GM12878 (cell line): ENCODE data around the gene MDM1. TPM values are rescaled to one million over a fixed set of nuclear protein-coding genes. Genes with fewer than 3 reads are reported as not detected.

ENCODE experiments used
- ATAC-seq: fragments of 200-7000 bp; cut with Tn5 transposase; 3 replicates; pipeline ENCODE4 v1.9.1; 2020; ENCODE audit warnings: mild to moderate bottlenecking, moderate library complexity
- BruUV-seq: library from RNA; stranded (reverse); fragments of 400-500 nt; replicated peaks from 2 replicates; lab custom pipeline; 2021; lab: Mats Ljungman, UMichigan
- CTCF ChIA-PET: fragments of 300-600 bp; sonication (Branson Sonifier 250); formaldehyde crosslinking; extraction: SDS; loops from one replicate; lab custom pipeline; 2021; ENCODE audit warnings: inconsistent platforms; lab: Yijun Ruan, JAX
- POLR2A ChIA-PET: fragments of 350-600 bp; formaldehyde crosslinking; extraction: SDS; loops from one replicate; lab custom pipeline; 2021; ENCODE audit warnings: inconsistent platforms; lab: Charles Lee
- RAD21 ChIA-PET: fragments of 300-600 bp; sonication (Branson Sonifier 250); formaldehyde crosslinking; loops from one replicate; lab custom pipeline; 2023; ENCODE audit warnings: antibody characterized with exemption; ENCODE audit not compliant: unreplicated experiment; lab: Charles Lee
- SMC1A ChIA-PET: fragments of 300-600 bp; sonication (Branson Sonifier 250); formaldehyde crosslinking; loops from one replicate; lab custom pipeline; 2023; ENCODE audit not compliant: unreplicated experiment, uncharacterized antibody; lab: Charles Lee
- DNase-seq: peaks from one replicate; pipeline ENCODE4 v3.0.0-alpha.2; 2011; ENCODE audit warnings: low read depth, low spot score
- FAIRE-seq: peaks from 3 replicates; lab custom pipeline; 2011; peaks lifted over from hg19 to GRCh38; lab: Jason Lieb, UNC
- H2AFZ ChIP-seq: 2 replicates; pipeline ENCODE4 v1.6.0; 2011; ENCODE audit warnings: low read depth, low read length, control low read depth; ENCODE audit not compliant: control insufficient read depth
- H3K27ac ChIP-seq: 2 replicates; pipeline ENCODE4 v1.5.1; 2011; ENCODE audit warnings: control low read depth; ENCODE audit not compliant: control insufficient read depth, insufficient read depth
- H3K27me3 ChIP-seq, 2 experiments: replicated peaks in 1 of 2; 2 replicates each; pipeline versions ENCODE4 v1.6.0 to v1.6.1; 2011; ENCODE audit warnings: low read length in 1 of 2; ENCODE audit not compliant: control insufficient read depth in 2 of 2, insufficient read depth in 2 of 2
- H3K36me3 ChIP-seq, 2 experiments: 2 replicates each; pipeline ENCODE4 v1.5.1; 2011; ENCODE audit warnings: low read length in 1 of 2; ENCODE audit not compliant: control insufficient read depth in 2 of 2, insufficient read depth in 2 of 2
- H3K4me1 ChIP-seq: 2 replicates; pipeline ENCODE4 v1.6.1; 2011; ENCODE audit warnings: mild to moderate bottlenecking, low read length, moderate library complexity, mixed read lengths; ENCODE audit not compliant: control insufficient read depth, insufficient read depth
- H3K4me2 ChIP-seq: 2 replicates; pipeline ENCODE4 v1.6.0; 2011; ENCODE audit warnings: control low read depth; ENCODE audit not compliant: control insufficient read depth, insufficient read depth
- H3K4me3 ChIP-seq: fragments of 200-600 bp; sonication (generic); 2 replicates; pipeline ENCODE4 v1.5.1; 2016
- H3K79me2 ChIP-seq: 2 replicates; pipeline ENCODE4 v1.6.0; 2011; ENCODE audit warnings: low read length; ENCODE audit not compliant: control insufficient read depth, insufficient read depth
- H3K9ac ChIP-seq: 2 replicates; pipeline ENCODE4 v1.8.0; 2011; ENCODE audit warnings: low read length, control low read depth, mixed read lengths; ENCODE audit not compliant: control insufficient read depth, insufficient read depth
- H3K9me3 ChIP-seq: replicated peaks from 3 replicates; pipeline ENCODE4 v1.5.1; 2011; ENCODE audit warnings: mild to moderate bottlenecking, low read length; ENCODE audit not compliant: control insufficient read depth, insufficient read depth
- H4K20me1 ChIP-seq: 2 replicates; pipeline ENCODE4 v1.6.0; 2011; ENCODE audit not compliant: control insufficient read depth, insufficient read depth
- CBX3 ChIP-seq: fragments of 200-600 bp; sonication (generic); IDR thresholded peaks from 2 replicates; pipeline ENCODE4 v1.6.1; 2016; ENCODE audit warnings: low read depth, borderline replicate concordance
- EZH2 ChIP-seq: IDR thresholded peaks from 2 replicates; pipeline ENCODE4 v1.6.1; 2012; ENCODE audit warnings: low read depth, mild to moderate bottlenecking, control low read depth, inconsistent platforms, low read length, borderline replicate concordance; ENCODE audit not compliant: control insufficient read depth
- HDGF ChIP-seq: fragments of 450-650 bp; IDR thresholded peaks from 2 replicates; pipeline ENCODE4 v1.6.1; 2016; ENCODE audit warnings: antibody characterized with exemption
- SMAD1 ChIP-seq: fragments of 450-650 bp; IDR thresholded peaks from 2 replicates; pipeline ENCODE4 v1.6.1; 2018; ENCODE audit warnings: mild to moderate bottlenecking, low read depth; ENCODE audit not compliant: partially characterized antibody
- SREBF2 ChIP-seq: IDR thresholded peaks from 2 replicates; pipeline ENCODE4 v1.6.1; 2012; ENCODE audit warnings: mild to moderate bottlenecking, low read length
- WGBS: methylation state at CpG from one replicate; pipeline ENCODE4 v1.1.6; 2016; ENCODE audit warnings: low lambda C conversion rate; ENCODE audit not compliant: insufficient replicate concordance, insufficient coverage; ENCODE audit errors: missing lambda C conversion rate; 5-methylcytosine and 5-hydroxymethylcytosine counted together
- in situ Hi-C: fragments of 300-500 bp; cut with MboI; formaldehyde crosslinking; loops from 9 replicates; pipeline ENCODE4 v1.14.3; 2018; ENCODE audit warnings: mixed read lengths
- intact Hi-C: fragments of 100-400 bp; cut with micrococcal nuclease; formaldehyde crosslinking; loops from one replicate; pipeline ENCODE4 v1.14.2; 2022; ENCODE audit not compliant: unreplicated experiment
- polyA plus RNA-seq, 11 experiments: library from polyadenylated mRNA; depleted of rRNA in 4 of 11; unstranded in 6 of 11; stranded (reverse) in 5 of 11; fragments of >200 nt; fragmentation: Nextera tagmentation in 4 of 11; fragmentation: Illumina TruSeq in 1 of 11; extraction: Ambion mirVana in 4 of 11; extraction: Trizol in 1 of 11; gene quantifications; 1 replicate in 1 of 11; 2 replicates in 10 of 11; pipeline versions ENCODE4 v1.2.1 to v1.2.3, GENCODE V29; 2011 to 2016; ENCODE audit warnings: inconsistent platforms in 2 of 11, missing spikeins in 2 of 11, low read depth in 1 of 11
- total RNA-seq, 4 experiments: library from RNA; depleted of rRNA in 3 of 4; stranded (reverse); fragments of >200 nt in 3 of 4; fragmentation: Illumina TruSeq in 1 of 4; extraction: Trizol in 1 of 4; gene quantifications; 2 replicates each; pipeline versions ENCODE4 v1.2.1 to v1.2.3, GENCODE V29; 2013 to 2021
- TF ChIP-seq, protein P1 (sequence below): fragments of 450-650 bp; IDR thresholded peaks from 2 replicates; pipeline ENCODE4 v1.6.1; 2014; ENCODE audit warnings: mild to moderate bottlenecking

Gene MDM1
- total and polyA plus RNA-seq, 10 of the 15 experiments (the other 5 are each of a cell fraction or from before 2014, with no cell fraction given) = 10.1 to 25.3 (median 16.5) TPM

GRCh38 chr12:68324531-68324930 is 7.6 kb downstream of the MDM1 start:
- H3K9me3 ChIP-seq = no peaks in the 10 kb centered on the region
- no peaks in the 10 kb centered on the region for H3K79me2 ChIP-seq
- no peak for DNase-seq
- FAIRE-seq = no peak
- H4K20me1 ChIP-seq = no peaks in the 10 kb centered on the region
- RAD21 ChIA-PET = no interaction called here
- H3K27ac ChIP-seq = no peak overlapping the region
- H2AFZ ChIP-seq = no peak overlapping the region
- no peak overlapping the region for H3K9ac ChIP-seq
- 65% methylated on average over 3 of the region's 3 CpGs for WGBS
- ATAC-seq = no peak
- intact Hi-C loops = no loop called here
- SMC1A ChIA-PET = interaction anchor here (0.6 to 2.1 kb wide), 5 partner anchors 8 to 512 kb away, joined by 3 to 13 read pairs (median 4); no protein-coding TSS in a partner anchor
- no peaks in the 10 kb centered on the region for H3K4me1 ChIP-seq
- no TSS peak for BruUV-seq
- TF ChIP-seq SMAD1 (no peak), SREBF2 (no peak)
- TF ChIP-seq, protein P1, sequence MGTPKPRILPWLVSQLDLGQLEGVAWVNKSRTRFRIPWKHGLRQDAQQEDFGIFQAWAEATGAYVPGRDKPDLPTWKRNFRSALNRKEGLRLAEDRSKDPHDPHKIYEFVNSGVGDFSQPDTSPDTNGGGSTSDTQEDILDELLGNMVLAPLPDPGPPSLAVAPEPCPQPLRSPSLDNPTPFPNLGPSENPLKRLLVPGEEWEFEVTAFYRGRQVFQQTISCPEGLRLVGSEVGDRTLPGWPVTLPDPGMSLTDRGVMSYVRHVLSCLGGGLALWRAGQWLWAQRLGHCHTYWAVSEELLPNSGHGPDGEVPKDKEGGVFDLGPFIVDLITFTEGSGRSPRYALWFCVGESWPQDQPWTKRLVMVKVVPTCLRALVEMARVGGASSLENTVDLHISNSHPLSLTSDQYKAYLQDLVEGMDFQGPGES = no peak
- POLR2A ChIA-PET = no interaction called here
- H3K4me3 ChIP-seq = no peak overlapping the region
- no peaks in the 10 kb centered on the region; a peak in 1 of 4 replicates for H3K36me3 ChIP-seq
- no peak overlapping the region for H3K4me2 ChIP-seq
- CTCF ChIA-PET = interaction anchor here (0.6 to 1.5 kb wide), 2 partner anchors 10 to 102 kb away, joined by 3 to 6 read pairs; no protein-coding TSS in a partner anchor
- in situ Hi-C loops = loop anchor here (5.0 kb wide), 1 partner anchor 282 kb away; no protein-coding TSS in a partner anchor
- no peaks in the 10 kb centered on the region for H3K27me3 ChIP-seq

DNA sequence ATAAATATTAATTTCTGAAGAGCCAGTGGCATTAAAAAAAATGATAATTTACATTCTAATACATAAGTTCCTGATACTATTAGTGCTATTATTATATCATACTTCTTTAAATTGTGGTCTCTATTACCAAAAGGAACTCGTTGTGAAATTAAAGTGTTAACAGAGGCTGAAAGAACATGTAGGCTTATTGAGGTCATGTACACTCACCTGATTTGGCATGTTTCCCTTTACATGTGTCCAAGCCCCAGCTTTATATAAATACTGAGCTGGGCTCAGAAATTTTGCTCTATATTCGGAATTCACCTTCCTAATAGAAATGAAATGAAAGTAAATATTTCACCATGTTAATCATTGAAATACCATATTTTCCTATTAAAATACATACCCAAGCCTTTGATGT is 11.0 kb downstream of the MDM1 start:
- no peak for FAIRE-seq
- no peak overlapping the region for H2AFZ ChIP-seq
- ATAC-seq = no peak
- H3K27me3 ChIP-seq = no peaks in the 10 kb centered on the region
- H3K4me2 ChIP-seq = no peak overlapping the region
- no peak for DNase-seq
- 75% methylated on average over 2 of the region's 2 CpGs for WGBS
- no peaks in the 10 kb centered on the region for H4K20me1 ChIP-seq
- ChIA-PET POLR2A (interaction anchor here (1.4 kb wide), 1 partner anchor 37 kb away, joined by 4 read pairs; no protein-coding TSS in a partner anchor), CTCF (interaction anchor here (1.0 to 3.7 kb wide), 7 partner anchors 9 to 472 kb away, joined by 3 to 60 read pairs (median 4); partner anchors contain the start of gene IL26), RAD21 (interaction anchor here (1.0 to 2.6 kb wide), 5 partner anchors 11 to 281 kb away, joined by 3 to 13 read pairs (median 5); partner anchors contain the start of gene MDM1), SMC1A (interaction anchor here (0.5 to 3.0 kb wide), 14 partner anchors 10 to 749 kb away, joined by 3 to 39 read pairs (median 4); partner anchors contain the start of genes IL26 and MDM1)
- H3K36me3 ChIP-seq = no peaks in the 10 kb centered on the region; a peak in 1 of 4 replicates
- H3K9ac ChIP-seq = no peak overlapping the region
- H3K4me1 ChIP-seq = no peaks in the 10 kb centered on the region
- no peak overlapping the region for H3K27ac ChIP-seq
- H3K4me3 ChIP-seq = no peak overlapping the region
- no TSS peak for BruUV-seq
- TF ChIP-seq EZH2 (no peak), HDGF (no peak), CBX3 (no peak)
- intact Hi-C loops (no loop called here), in situ Hi-C loops (loop anchor here (5.0 kb wide), 1 partner anchor 279 kb away; no protein-coding TSS in a partner anchor)
- H3K9me3 ChIP-seq = no peaks in the 10 kb centered on the region
- H3K79me2 ChIP-seq = no peaks in the 10 kb centered on the region
